HFFc6 (cell line): ENCODE data around the gene MAP3K20. TPM values are rescaled to one million over a fixed set of nuclear protein-coding genes. Genes with fewer than 3 reads are reported as not detected.
A peak's percentile ranks its signal among the peaks of the same experiment; 100 is the strongest.

Source experiments
- DNase-seq: peaks from one replicate; pipeline ENCODE4 v3.0.0-alpha.2; 2018
- H3K27ac Mint-ChIP-seq: 2 replicates; pipeline ENCODE4 v1.8.0; 2020; ENCODE audit warnings: mild to moderate bottlenecking, mixed read lengths
- H3K27me3 Mint-ChIP-seq: 2 replicates; pipeline ENCODE4 v1.8.0; 2021; ENCODE audit warnings: mild to moderate bottlenecking, moderate library complexity, mixed read lengths; ENCODE audit not compliant: insufficient read depth
- H3K36me3 Mint-ChIP-seq: 2 replicates; pipeline ENCODE4 v1.8.0; 2021; ENCODE audit warnings: low read depth, mixed read lengths
- H3K4me1 Mint-ChIP-seq: 2 replicates; pipeline ENCODE4 v1.8.0; 2020; ENCODE audit warnings: low read depth, mixed read lengths
- H3K4me3 Mint-ChIP-seq: 2 replicates; pipeline ENCODE4 v1.8.0; 2020; ENCODE audit warnings: mild to moderate bottlenecking, moderate library complexity, mixed read lengths
- H3K9me3 Mint-ChIP-seq: 2 replicates; pipeline ENCODE4 v1.8.0; 2020; ENCODE audit warnings: mild to moderate bottlenecking, mixed read lengths
- total RNA-seq, 6 experiments: library from RNA; stranded (reverse); fragmentation: NEBNext Ultra II Directional; extraction: Animal tissue kit (Norgen Biotek cat#: 25700); gene quantifications; 2 replicates in 1 of 6; 3 replicates in 5 of 6; pipeline ENCODE4 v1.2.3, GENCODE V29; 2021
- TF ChIP-seq, protein P1 (sequence below): fragments of 200-600 bp; sonication (generic); IDR thresholded peaks from 2 replicates; pipeline ENCODE4 v1.5.0; 2021; ENCODE audit warnings: antibody characterized with exemption, mild to moderate bottlenecking

The MAP3K20 gene
- total RNA-seq, 6 experiments from 2014 or later, result 126 to 150 (median 134) TPM

DNA sequence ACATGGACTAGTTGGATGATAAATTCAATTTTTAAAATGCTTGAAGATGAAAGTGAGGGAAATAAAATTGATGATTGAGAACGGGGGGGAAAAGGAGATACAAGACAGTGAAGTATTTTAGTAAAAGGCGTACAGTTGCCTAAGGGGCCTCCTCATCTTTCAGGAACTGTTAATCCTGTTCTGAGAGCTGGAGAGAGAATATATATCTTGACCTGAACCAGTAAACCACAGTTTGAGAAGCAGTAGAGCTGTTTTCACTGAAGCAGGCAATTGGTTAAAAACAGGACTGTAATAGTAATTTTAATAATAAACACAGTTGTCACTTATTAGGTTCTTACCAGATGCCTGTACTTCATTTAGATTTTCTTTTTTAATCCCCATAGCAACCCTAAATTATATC is 137.5 kb downstream of the MAP3K20 start:
- Mint-ChIP-seq H3K4me1 (peaks cover 34% of the 10 kb centered on the region), H3K36me3 (peaks cover 24% of the 10 kb centered on the region), H3K4me3 (no peak overlapping the region), H3K27ac (no peak overlapping the region; the same call in 1 of the 2 replicates), H3K9me3 (no peaks in the 10 kb centered on the region), H3K27me3 (peaks cover 3% of the 10 kb centered on the region; the same call in 1 of the 2 replicates)
- TF ChIP-seq, protein P1, sequence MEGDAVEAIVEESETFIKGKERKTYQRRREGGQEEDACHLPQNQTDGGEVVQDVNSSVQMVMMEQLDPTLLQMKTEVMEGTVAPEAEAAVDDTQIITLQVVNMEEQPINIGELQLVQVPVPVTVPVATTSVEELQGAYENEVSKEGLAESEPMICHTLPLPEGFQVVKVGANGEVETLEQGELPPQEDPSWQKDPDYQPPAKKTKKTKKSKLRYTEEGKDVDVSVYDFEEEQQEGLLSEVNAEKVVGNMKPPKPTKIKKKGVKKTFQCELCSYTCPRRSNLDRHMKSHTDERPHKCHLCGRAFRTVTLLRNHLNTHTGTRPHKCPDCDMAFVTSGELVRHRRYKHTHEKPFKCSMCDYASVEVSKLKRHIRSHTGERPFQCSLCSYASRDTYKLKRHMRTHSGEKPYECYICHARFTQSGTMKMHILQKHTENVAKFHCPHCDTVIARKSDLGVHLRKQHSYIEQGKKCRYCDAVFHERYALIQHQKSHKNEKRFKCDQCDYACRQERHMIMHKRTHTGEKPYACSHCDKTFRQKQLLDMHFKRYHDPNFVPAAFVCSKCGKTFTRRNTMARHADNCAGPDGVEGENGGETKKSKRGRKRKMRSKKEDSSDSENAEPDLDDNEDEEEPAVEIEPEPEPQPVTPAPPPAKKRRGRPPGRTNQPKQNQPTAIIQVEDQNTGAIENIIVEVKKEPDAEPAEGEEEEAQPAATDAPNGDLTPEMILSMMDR, result no peak
- DNase-seq, result no peak

GRCh38 chr2:173214213-173214612 is 138.6 kb downstream of the MAP3K20 start:
- Mint-ChIP-seq H3K27me3 (peaks cover 3% of the 10 kb centered on the region; the same call in 1 of the 2 replicates), H3K36me3 (peaks cover 21% of the 10 kb centered on the region), H3K27ac (no peak overlapping the region), H3K4me1 (peaks cover 34% of the 10 kb centered on the region), H3K9me3 (no peaks in the 10 kb centered on the region), H3K4me3 (no peak overlapping the region)
- DNase-seq, result no peak
- TF ChIP-seq, protein P1, result no peak

GRCh38 chr2:173215316-173215715 is 139.7 kb downstream of the MAP3K20 start:
- TF ChIP-seq, protein P1, result no peak
- H3K4me3 Mint-ChIP-seq, result no peak overlapping the region
- H3K27ac Mint-ChIP-seq, result no peak overlapping the region
- H3K4me1 Mint-ChIP-seq, result peaks cover 23% of the 10 kb centered on the region
- H3K27me3 Mint-ChIP-seq, result peaks cover 3% of the 10 kb centered on the region; the same call in 1 of the 2 replicates
- no peak for DNase-seq
- H3K9me3 Mint-ChIP-seq, result no peaks in the 10 kb centered on the region
- peaks cover 15% of the 10 kb centered on the region for H3K36me3 Mint-ChIP-seq

DNA sequence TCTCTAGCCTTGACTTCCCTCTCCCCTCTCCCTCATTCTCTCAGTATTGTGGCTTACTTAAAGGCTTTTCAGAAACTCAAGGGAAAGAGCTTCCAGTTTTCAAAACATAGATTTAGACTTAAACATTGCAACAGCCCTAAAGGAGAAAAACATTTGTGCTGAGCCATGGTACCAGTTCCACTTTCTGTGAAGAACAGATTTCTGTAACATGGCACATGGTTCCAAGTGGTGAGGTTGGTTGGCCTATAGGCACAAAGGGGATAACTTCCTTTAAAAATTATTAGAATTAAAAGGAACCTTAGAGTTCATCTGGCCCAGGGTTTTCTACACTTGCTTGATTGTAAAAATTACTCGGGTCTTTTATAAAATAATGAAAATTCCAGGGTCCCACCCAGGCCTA is 140.4 kb downstream of the MAP3K20 start:
- H3K9me3 Mint-ChIP-seq, result no peaks in the 10 kb centered on the region
- H3K27me3 Mint-ChIP-seq, result peaks cover 3% of the 10 kb centered on the region; the same call in 1 of the 2 replicates
- TF ChIP-seq, protein P1, result no peak
- no peak overlapping the region for H3K4me3 Mint-ChIP-seq
- H3K4me1 Mint-ChIP-seq, result peaks cover 16% of the 10 kb centered on the region
- no peak overlapping the region for H3K27ac Mint-ChIP-seq
- DNase-seq, result no peak
- peaks cover 14% of the 10 kb centered on the region for H3K36me3 Mint-ChIP-seq

- Mint-ChIP-seq H3K4me1 (peaks cover 11% of the 10 kb centered on the region), H3K27me3 (peaks cover 3% of the 10 kb centered on the region; the same call in 1 of the 2 replicates), H3K27ac (no peak overlapping the region), H3K4me3 (no peak overlapping the region), H3K9me3 (no peaks in the 10 kb centered on the region), H3K36me3 (peaks cover 14% of the 10 kb centered on the region)
- TF ChIP-seq, protein P1, result peak; percentile 33; the same call in 1 of the 2 replicates
- no peak for DNase-seq
These were observed 141.0 kb downstream of the MAP3K20 start for GRCh38 chr2:173216668-173217067.
